HL-60 (cell line): ENCODE results near the gene DDX17.

Experiments
- GABPA ChIP-seq: IDR thresholded peaks from 2 replicates; pipeline ENCODE4 v1.6.1; 2012; ENCODE audit warnings: low read depth
- POLR2AphosphoS5 ChIP-seq: IDR thresholded peaks from 2 replicates; pipeline ENCODE4 v1.6.1; 2012; ENCODE audit warnings: low read depth
- SPI1 ChIP-seq: IDR thresholded peaks from 2 replicates; pipeline ENCODE4 v1.6.1; 2012; ENCODE audit warnings: low read depth, mild to moderate bottlenecking, borderline replicate concordance
- TF ChIP-seq, protein P1 (sequence below): IDR thresholded peaks from one replicate; pipeline ENCODE4 v1.5.1; 2011; ENCODE audit warnings: low read length, control low read depth, inconsistent platforms; ENCODE audit not compliant: insufficient read depth

GRCh38 chr22:38436629-38437395 lies 69.3 kb downstream of the DDX17 start:
- TF ChIP-seq, protein P1, sequence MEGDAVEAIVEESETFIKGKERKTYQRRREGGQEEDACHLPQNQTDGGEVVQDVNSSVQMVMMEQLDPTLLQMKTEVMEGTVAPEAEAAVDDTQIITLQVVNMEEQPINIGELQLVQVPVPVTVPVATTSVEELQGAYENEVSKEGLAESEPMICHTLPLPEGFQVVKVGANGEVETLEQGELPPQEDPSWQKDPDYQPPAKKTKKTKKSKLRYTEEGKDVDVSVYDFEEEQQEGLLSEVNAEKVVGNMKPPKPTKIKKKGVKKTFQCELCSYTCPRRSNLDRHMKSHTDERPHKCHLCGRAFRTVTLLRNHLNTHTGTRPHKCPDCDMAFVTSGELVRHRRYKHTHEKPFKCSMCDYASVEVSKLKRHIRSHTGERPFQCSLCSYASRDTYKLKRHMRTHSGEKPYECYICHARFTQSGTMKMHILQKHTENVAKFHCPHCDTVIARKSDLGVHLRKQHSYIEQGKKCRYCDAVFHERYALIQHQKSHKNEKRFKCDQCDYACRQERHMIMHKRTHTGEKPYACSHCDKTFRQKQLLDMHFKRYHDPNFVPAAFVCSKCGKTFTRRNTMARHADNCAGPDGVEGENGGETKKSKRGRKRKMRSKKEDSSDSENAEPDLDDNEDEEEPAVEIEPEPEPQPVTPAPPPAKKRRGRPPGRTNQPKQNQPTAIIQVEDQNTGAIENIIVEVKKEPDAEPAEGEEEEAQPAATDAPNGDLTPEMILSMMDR = no peak
- TF ChIP-seq POLR2AphosphoS5 (no peak), GABPA (no peak), SPI1 (no peak)
